HG03280 (cell line): ENCODE measurements around the gene PLS3.

Experiments
- ATAC-seq: cut with Tn5 transposase; IDR thresholded peaks from one replicate; pipeline ENCODE4 v1.9.1; 2021; ENCODE audit warnings: mild to moderate bottlenecking, moderate library complexity; ENCODE audit not compliant: unreplicated experiment

Gene PLS3

DNA sequence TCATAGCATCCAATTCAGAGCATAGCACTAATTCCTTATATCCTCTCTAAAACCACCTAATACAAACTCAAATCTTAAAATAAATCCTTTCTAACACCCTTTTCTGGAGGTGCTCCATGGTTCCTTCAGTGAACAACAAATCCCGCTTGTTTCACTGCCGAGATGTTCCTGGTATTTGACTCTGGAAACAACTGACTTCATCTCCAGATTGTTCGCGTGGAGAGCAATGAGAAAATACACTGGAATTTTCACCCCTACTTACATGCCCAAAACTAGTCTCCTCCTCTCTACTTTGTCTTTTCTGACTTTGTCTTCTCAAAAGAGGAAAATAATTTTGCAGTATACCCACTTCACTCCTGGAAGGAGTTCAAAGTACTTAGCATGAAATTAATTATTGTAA lies 129.0 kb downstream of the PLS3 start:
- no peak for ATAC-seq

GRCh38 chrX:115690511-115691216 lies 129.7 kb downstream of the PLS3 start:
- ATAC-seq, result peak; percentile 77

GRCh38 chrX:115693476-115693875 lies 132.5 kb downstream of the PLS3 start:
- ATAC-seq, result no peak

DNA sequence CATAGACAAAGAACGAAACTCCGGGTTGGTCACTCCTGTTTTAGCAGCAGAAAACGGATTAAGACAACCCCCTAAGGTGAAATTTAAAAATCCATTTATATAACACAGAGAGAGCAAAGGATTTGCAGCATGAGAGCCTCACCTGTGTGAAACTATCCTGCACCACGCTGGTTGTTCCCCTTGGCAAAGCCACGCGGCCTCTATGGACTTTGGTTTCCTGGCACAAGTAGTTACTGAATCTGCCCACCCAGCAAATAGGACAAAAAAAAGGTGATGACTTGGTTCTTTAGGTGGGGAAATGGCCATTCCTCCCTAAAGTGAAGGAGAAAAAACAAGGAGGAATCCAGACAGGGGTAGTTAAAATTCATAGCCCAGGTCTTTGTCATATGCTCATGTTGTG lies 133.1 kb downstream of the PLS3 start:
- no peak for ATAC-seq

DNA sequence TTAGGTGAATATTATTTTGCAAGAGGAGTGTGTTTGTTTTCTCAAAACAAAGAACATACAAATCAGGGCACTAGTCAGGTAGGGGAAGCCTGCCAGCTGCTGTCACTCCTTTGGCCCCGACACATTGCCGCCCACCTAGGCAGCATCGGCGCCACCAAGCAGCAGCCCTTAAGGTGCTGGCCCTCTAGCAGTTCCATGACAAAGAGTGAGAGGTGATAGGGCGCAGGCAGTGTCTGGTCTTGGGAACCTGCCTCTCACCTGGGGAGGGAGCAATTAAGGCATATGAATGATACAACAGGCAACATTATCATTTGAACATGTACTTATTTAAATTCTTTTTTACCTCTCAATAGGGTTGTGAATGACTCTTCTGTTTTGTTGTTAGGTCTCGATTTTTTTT lies 135.1 kb downstream of the PLS3 start:
- ATAC-seq, result no peak

GRCh38 chrX:115696939-115697338 lies 136.0 kb downstream of the PLS3 start:
- ATAC-seq, result no peak

GRCh38 chrX:115697806-115698205 lies 136.8 kb downstream of the PLS3 start:
- no peak for ATAC-seq
